Bronchial epithelial cell (primary cell): Measurements from ENCODE around the gene ABCA3. TPM values are rescaled to one million over a fixed set of nuclear protein-coding genes. Genes with fewer than 3 reads are reported as not detected.

Source experiments
- DNase-seq: peaks from one replicate; pipeline ENCODE4 v3.0.0-alpha.2; 2010; ENCODE audit warnings: low read depth
- FAIRE-seq: peaks from 2 replicates; lab custom pipeline; 2011; peaks lifted over from hg19 to GRCh38; lab: Jason Lieb, UNC
- H3K27me3 ChIP-seq: 2 replicates; pipeline ENCODE4 v1.5.1; 2011; ENCODE audit warnings: low read length; ENCODE audit not compliant: control insufficient read depth, insufficient read depth
- H3K36me3 ChIP-seq: 2 replicates; pipeline ENCODE4 v1.5.1; 2011; ENCODE audit warnings: low read length; ENCODE audit not compliant: control insufficient read depth, insufficient read depth
- H3K4me3 ChIP-seq: 2 replicates; pipeline ENCODE4 v1.5.1; 2011; ENCODE audit warnings: mild to moderate bottlenecking, low read depth, low read length, control low read depth
- CTCF ChIP-seq: IDR thresholded peaks from 2 replicates; pipeline ENCODE4 v1.5.1; 2011; ENCODE audit warnings: mild to moderate bottlenecking, moderate library complexity, low read length, control low read depth, inconsistent platforms; ENCODE audit not compliant: insufficient read depth, severe bottlenecking
- total RNA-seq: library from RNA; depleted of rRNA; stranded (reverse); fragments of >200 nt; gene quantifications from 2 replicates; pipeline ENCODE4 v1.2.1, GENCODE V29; 2014

ABCA3 gene
- total RNA-seq, 1 donor from 2014 or later: under 0.01 TPM

GRCh38 chr16:2371421-2371820 is 30.9 kb upstream of the ABCA3 start:
- Histone ChIP-seq H3K27me3 (peaks cover 11% of the 10 kb centered on the region), H3K36me3 (no peaks in the 10 kb centered on the region), H3K4me3 (no peak overlapping the region)
- TF ChIP-seq CTCF: no peak
- no peak for DNase-seq
- FAIRE-seq: no peak

GRCh38 chr16:2370721-2371120 is 30.2 kb upstream of the ABCA3 start:
- TF ChIP-seq CTCF: no peak
- no peak for FAIRE-seq

GRCh38 chr16:2366660-2367309 is 26.3 kb upstream of the ABCA3 start:
- FAIRE-seq: no peak
- Histone ChIP-seq H3K27me3 (peaks cover 14% of the 10 kb centered on the region), H3K4me3 (no peak overlapping the region), H3K36me3 (no peaks in the 10 kb centered on the region)
- no peak for TF ChIP-seq CTCF
- DNase-seq: no peak

More at GRCh38 chr16:2370721-2371120, 30.2 kb upstream of the ABCA3 start:
- H3K27me3 ChIP-seq: peaks cover 11% of the 10 kb centered on the region
- H3K4me3 ChIP-seq: no peak overlapping the region
- DNase-seq: no peak
- no peaks in the 10 kb centered on the region for H3K36me3 ChIP-seq

GRCh38 chr16:2365397-2366294 is 25.1 kb upstream of the ABCA3 start:
- Histone ChIP-seq H3K36me3 (no peaks in the 10 kb centered on the region), H3K27me3 (peaks cover 12% of the 10 kb centered on the region), H3K4me3 (no peak overlapping the region)
- FAIRE-seq: no peak
- TF ChIP-seq CTCF: no peak
- peak; percentile 31 for DNase-seq

- FAIRE-seq (no peak), DNase-seq (no peak)
- H3K27me3 ChIP-seq: peaks cover 12% of the 10 kb centered on the region
- H3K4me3 ChIP-seq: no peak overlapping the region
- no peaks in the 10 kb centered on the region for H3K36me3 ChIP-seq
- TF ChIP-seq CTCF: no peak
These were observed 24.2 kb upstream of the ABCA3 start for GRCh38 chr16:2364638-2365210.
